Measurements from ENCODE around the gene ATP11B.
A peak's percentile ranks its signal among the peaks of the same experiment; 100 is the strongest.

The ATP11B gene

DNA sequence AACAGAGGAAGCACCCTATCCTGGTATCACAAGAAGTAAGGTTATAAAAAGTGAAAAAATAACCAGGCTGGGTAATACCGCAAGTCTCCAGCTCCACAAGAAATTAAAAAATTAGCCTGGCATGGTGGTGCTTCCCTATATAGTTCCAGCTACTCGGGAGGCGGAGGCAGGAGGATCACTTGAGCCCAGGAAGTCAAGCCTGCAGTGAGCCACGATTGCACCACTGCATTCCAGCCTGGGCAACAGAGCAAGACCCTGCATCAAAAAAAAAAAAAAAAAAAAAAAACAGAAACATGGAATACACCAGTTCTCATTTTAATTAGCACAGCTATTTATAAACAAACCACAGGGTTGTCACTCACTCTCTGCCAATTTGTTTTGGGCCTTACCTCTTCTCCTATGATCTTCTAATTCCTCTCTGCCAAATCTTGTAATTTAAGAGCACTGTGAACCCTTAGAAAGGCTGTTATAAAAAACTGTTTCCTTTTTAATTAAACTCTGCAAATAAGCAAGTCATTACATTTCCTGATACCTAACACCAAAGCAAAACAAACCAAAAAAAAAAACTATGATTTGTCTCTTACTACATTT is 164.5 kb downstream of the ATP11B start:
- H3K4me2 ChIP-seq: no peak overlapping the region
- peaks cover 0 to 7% (median 0%) of the 10 kb centered on the region in 11 experiments; a peak in 4 of 22 replicates for H3K9me3 ChIP-seq (replicated peaks in 1 of 11)
- no peaks in the 10 kb centered on the region for H3K27me3 ChIP-seq
- peaks cover 39 to 100% (median 77%) of the 10 kb centered on the region in 11 experiments for H3K36me3 ChIP-seq
- H3K4me1 ChIP-seq: peaks cover 0 to 49% (median 6%) of the 10 kb centered on the region in 10 experiments; a peak in 10 of 20 replicates
- no peak overlapping the region for H3K9ac ChIP-seq
- H3K27ac ChIP-seq: no peak overlapping the region
- no peak for TF ChIP-seq Cebpa-rat (IDR thresholded peaks at IDR 0.05)
- H3K4me3 ChIP-seq: no peak overlapping the region
- H4K20me1 ChIP-seq: peaks cover 0 to 20% (median 14%) of the 10 kb centered on the region in 11 experiments; a peak in 14 of 22 replicates

DNA sequence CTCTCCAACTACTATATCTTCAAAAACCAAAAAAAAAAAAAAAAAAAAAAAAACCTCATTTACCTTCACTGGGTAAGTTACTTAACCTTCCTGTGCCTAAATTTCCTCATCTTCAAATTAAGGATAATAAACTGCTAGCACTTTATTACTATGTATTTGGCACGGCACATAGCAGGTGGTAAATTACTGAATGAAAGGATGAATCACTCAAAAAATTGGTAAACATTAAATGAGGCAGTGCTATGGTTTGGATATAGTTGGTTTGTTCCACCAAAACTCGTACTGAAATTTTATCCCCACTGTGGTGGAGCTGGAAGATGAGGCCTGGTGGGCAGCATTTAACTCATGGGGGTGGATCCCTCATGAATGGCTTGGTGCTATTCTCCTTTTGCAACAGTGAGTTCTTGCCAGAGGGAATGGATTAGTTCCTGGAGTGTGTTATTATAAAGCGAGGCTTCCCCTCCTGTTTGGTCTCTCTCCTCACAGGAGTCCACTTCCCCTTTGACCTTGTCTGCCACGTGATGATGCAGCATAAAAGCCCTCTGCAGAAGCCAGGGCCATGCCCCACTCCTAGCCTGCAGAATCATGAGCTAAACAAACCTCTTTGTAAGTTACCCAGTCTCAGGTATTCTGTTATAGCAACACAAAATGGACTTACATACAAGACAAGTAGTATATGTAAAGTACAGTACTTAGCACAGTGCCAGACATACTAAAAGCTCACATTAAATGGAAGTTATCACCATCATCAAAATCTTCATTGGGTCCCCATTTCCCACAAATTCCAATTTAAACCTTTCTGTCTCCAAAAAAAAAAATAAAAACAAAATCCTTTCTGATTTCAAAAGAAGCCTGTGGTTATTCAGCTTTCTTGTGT is 166.4 kb downstream of the ATP11B start:
- peak overlapping the region in 3 of 11 experiments; percentile 29 to 54 (median 43); a peak in 6 of 22 replicates for H3K4me2 ChIP-seq
- peaks cover 45 to 98% (median 71%) of the 10 kb centered on the region in 11 experiments for H3K36me3 ChIP-seq
- no peak overlapping the region for H3K9ac ChIP-seq
- peaks cover 0 to 45% (median 6%) of the 10 kb centered on the region in 10 experiments; a peak in 10 of 20 replicates for H3K4me1 ChIP-seq
- no peaks in the 10 kb centered on the region for H3K27me3 ChIP-seq
- H3K27ac ChIP-seq: no peak overlapping the region
- peaks cover 0 to 36% (median 18%) of the 10 kb centered on the region in 11 experiments; a peak in 15 of 22 replicates for H4K20me1 ChIP-seq
- H3K9me3 ChIP-seq (replicated peaks in 1 of 11): no peaks in the 10 kb centered on the region
- no peak overlapping the region for H3K4me3 ChIP-seq
- no peak for TF ChIP-seq Cebpa-rat (IDR thresholded peaks at IDR 0.05)

DNA sequence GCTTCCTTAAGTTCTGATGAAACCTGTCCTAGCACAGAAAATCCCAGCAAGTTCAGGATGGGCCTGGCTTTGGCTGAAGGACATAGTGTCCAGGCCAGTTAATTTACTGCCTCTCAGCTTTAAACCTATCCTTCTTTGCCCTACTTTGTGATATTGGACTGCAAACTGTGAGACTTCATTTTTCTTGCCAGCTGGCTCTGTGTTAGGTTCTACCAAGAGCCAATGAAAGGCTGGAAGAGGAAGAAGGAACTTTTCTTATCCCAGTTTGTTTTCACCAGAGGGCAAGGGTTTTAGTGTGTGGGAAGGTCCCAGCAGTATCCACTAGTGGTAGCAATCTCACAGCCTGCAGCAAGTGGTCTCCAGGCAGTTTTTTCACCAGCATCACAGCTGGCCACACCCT is 168.9 kb downstream of the ATP11B start:
- peaks cover 34 to 78% (median 56%) of the 10 kb centered on the region in 11 experiments for H3K36me3 ChIP-seq
- H3K4me3 ChIP-seq: no peak overlapping the region
- no peaks in the 10 kb centered on the region for H3K27me3 ChIP-seq
- H4K20me1 ChIP-seq: peaks cover 11 to 61% (median 33%) of the 10 kb centered on the region in 11 experiments; a peak in 20 of 22 replicates
- H3K4me1 ChIP-seq: peaks cover 0 to 61% (median 17%) of the 10 kb centered on the region in 10 experiments; a peak in 16 of 20 replicates
- peak overlapping the region in 1 of 11 experiments; percentile 34; a peak in 1 of 22 replicates for H3K4me2 ChIP-seq
- H3K9ac ChIP-seq: no peak overlapping the region
- no peak overlapping the region for H3K27ac ChIP-seq
- H3K9me3 ChIP-seq (replicated peaks in 1 of 11): no peaks in the 10 kb centered on the region
- no peak for TF ChIP-seq Cebpa-rat (IDR thresholded peaks at IDR 0.05)

DNA sequence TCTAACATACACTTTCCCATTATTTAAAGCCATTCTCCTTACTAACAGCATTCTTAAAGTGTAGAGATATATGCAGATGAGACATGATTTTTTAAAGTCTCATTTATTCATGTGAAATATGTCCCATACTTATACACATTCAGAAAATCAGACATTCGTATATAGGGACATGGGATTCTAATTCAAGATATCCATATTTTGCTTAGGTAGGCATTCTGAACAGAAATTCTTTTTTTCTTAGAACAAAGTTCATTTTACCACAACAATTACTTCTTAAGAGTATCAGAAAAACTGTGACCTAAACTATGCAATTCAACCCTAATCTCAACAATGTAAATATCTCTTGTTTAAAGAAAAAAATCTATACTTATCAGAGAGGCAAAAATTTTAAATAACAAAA is 170.9 kb downstream of the ATP11B start:
- Histone ChIP-seq H3K4me2 (no peak overlapping the region), H3K4me1 (peaks cover 13 to 72% (median 23%) of the 10 kb centered on the region in 10 experiments; a peak in 19 of 20 replicates), H3K27ac (no peak overlapping the region), H3K27me3 (no peaks in the 10 kb centered on the region), H3K4me3 (no peak overlapping the region), H3K36me3 (peaks cover 26 to 58% (median 45%) of the 10 kb centered on the region in 11 experiments), H4K20me1 (peaks cover 16 to 81% (median 48%) of the 10 kb centered on the region in 11 experiments; a peak in 20 of 22 replicates), H3K9me3 (replicated peaks in 1 of 11) (no peaks in the 10 kb centered on the region), H3K9ac (no peak overlapping the region)
- no peak for TF ChIP-seq Cebpa-rat (IDR thresholded peaks at IDR 0.05)

DNA sequence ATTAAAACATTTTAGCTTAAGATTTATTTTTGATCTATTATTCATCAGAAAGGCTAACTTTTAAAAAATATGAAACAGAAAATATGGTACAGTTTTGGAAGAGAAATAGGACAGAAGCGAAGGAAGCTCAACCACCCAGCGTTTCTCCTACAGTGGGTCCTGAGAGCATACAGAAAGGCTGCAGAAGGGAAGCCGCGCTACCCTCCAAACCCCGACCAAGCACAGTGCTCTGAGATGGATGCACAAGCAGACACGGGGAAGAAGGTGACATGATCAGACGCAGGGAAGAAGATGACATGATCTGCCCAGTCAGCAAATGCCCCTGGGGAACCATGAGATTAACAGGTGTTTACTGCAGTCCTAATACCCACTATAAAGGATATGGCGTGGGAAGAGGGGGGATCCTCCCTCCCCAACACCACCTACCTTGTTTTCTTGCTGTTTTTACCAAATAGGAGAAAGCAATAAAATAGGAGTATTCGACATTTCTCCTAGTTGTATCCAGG is 172.6 kb downstream of the ATP11B start:
- Histone ChIP-seq H3K27me3 (no peaks in the 10 kb centered on the region), H3K27ac (peak overlapping the region in 1 of 11 experiments; percentile 75; a peak in 2 of 22 replicates), H3K4me2 (peak overlapping the region in 5 of 11 experiments; percentile 7 to 85 (median 25); a peak in 5 of 22 replicates), H3K36me3 (peaks cover 22 to 43% (median 32%) of the 10 kb centered on the region in 11 experiments), H4K20me1 (peaks cover 11 to 86% (median 49%) of the 10 kb centered on the region in 11 experiments; a peak in 20 of 22 replicates), H3K9me3 (replicated peaks in 1 of 11) (no peaks in the 10 kb centered on the region), H3K4me3 (no peak overlapping the region), H3K4me1 (peaks cover 13 to 68% (median 21%) of the 10 kb centered on the region in 10 experiments; a peak in 19 of 20 replicates), H3K9ac (no peak overlapping the region)
- TF ChIP-seq Cebpa-rat (IDR thresholded peaks at IDR 0.05): no peak

DNA sequence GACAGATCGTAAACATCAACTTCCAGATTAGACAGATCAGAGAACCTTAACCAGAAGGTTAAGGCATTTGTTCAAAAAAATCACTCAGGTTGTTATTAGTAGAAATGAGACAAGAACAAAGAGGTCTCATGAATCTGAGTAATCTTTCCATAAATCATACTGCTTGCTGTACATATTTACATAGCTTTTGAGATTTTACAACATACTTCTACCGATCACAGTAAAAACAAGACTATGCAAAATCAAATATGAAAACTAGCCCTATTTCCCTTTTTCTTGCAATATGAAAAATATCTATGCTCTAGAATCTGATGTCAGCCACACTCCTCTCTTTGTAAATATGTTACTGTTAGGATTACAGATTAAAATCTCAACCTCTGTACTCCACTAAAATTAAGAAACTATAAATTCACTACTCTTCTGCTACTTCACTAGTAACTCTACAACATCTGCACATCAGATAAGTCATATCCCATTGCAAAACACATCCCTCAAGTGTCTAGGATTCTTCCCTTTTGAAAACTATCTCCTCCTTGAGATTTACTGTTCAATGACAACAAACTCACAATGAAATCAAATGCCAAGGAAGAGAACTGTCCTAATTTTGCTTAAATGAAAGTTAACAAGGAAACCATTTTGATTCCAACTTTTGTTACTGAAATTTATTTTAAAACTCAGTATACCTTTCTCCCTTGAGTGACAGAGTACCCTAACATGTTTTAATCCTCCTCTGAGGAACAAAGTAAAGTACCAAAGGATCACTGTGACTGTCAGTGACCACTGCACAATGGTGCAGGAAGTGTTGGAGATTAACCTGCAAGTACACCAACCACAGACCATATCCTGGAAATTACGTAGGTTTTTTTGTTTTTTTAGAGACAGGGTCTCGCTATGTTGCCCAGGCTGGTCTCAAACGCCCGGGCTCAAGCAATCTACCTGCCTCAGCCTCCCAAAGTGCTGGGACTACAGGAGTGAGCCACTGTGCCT is 174.2 kb downstream of the ATP11B start:
- Histone ChIP-seq H3K4me2 (peak overlapping the region in 10 of 11 experiments; percentile 3 to 85 (median 52); a peak in 17 of 22 replicates), H3K4me1 (peaks cover 16 to 71% (median 26%) of the 10 kb centered on the region in 10 experiments; a peak in 19 of 20 replicates), H3K36me3 (peaks cover 9 to 37% (median 23%) of the 10 kb centered on the region in 11 experiments; a peak in 20 of 22 replicates), H3K4me3 (no peak overlapping the region), H3K27me3 (no peaks in the 10 kb centered on the region), H3K9ac (peak overlapping the region in 3 of 11 experiments; percentile 22 to 68 (median 63); a peak in 4 of 22 replicates), H4K20me1 (peaks cover 14 to 95% (median 58%) of the 10 kb centered on the region in 11 experiments; a peak in 20 of 22 replicates), H3K27ac (peak overlapping the region in 5 of 11 experiments; percentile 25 to 81 (median 55); a peak in 7 of 22 replicates), H3K9me3 (replicated peaks in 1 of 11) (no peaks in the 10 kb centered on the region)
- no peak for TF ChIP-seq Cebpa-rat (IDR thresholded peaks at IDR 0.05)

DNA sequence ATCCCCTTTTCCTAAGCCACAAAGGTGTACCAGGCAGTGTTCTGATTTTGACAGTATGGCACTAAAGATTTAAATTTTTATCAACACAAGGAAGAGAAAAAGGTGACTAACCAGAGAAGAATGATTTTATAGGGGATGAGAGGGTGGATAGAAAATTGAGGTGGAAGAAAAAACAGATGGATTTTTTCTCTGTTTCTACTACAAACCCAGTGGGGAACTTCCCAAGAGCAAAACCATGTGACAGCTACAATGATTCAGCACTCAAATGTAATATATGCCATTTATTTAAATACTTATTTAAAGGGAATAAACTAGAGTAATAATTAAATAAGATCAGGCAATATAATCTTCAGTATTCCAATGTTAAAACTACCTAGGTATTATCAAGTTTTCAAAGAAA is 176.0 kb downstream of the ATP11B start:
- peaks cover 19 to 97% (median 70%) of the 10 kb centered on the region in 11 experiments; a peak in 20 of 22 replicates for H4K20me1 ChIP-seq
- H3K9me3 ChIP-seq (replicated peaks in 1 of 11): no peaks in the 10 kb centered on the region
- H3K9ac ChIP-seq: no peak overlapping the region; a peak in 1 of 22 replicates
- peak overlapping the region in 3 of 11 experiments; percentile 25 to 83 (median 81); a peak in 5 of 22 replicates for H3K4me2 ChIP-seq
- H3K36me3 ChIP-seq: peaks cover 0 to 36% (median 22%) of the 10 kb centered on the region in 11 experiments; a peak in 13 of 22 replicates
- H3K4me1 ChIP-seq: peaks cover 18 to 67% (median 28%) of the 10 kb centered on the region in 10 experiments; a peak in 19 of 20 replicates
- no peak overlapping the region for H3K4me3 ChIP-seq
- TF ChIP-seq Cebpa-rat (IDR thresholded peaks at IDR 0.05): no peak
- H3K27me3 ChIP-seq: no peaks in the 10 kb centered on the region
- H3K27ac ChIP-seq: peak overlapping the region in 4 of 11 experiments; percentile 25 to 70 (median 48); a peak in 6 of 22 replicates
